ENCODE data around the gene SPDYE3.
"Not testable (repeated sequence)": the region's sequence is repeated elsewhere in the genome, so short reads cannot be mapped to it uniquely, and the experiment has no call there.

SPDYE3 gene

DNA sequence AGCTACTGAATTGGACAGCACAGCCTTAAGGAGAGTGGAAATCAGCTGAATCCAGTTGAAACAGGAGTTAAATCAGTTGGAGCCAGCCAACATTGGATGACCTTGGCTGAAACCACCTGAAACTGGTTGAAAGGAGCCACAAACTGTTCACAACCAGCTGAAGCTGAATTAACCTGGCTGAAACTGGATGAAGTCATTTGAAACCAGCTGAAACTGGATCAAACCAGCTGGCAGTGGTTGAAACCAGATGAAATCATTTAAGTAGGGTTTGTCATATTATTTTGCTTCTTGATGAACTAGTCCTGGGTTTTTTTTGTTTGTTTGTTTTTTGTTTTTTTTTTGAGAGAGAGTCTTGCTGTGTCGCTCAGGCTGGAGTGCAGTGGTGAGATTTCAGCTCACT is 15.3 kb upstream of the SPDYE3 start:
- DNase-seq = not testable (repeated sequence)

DNA sequence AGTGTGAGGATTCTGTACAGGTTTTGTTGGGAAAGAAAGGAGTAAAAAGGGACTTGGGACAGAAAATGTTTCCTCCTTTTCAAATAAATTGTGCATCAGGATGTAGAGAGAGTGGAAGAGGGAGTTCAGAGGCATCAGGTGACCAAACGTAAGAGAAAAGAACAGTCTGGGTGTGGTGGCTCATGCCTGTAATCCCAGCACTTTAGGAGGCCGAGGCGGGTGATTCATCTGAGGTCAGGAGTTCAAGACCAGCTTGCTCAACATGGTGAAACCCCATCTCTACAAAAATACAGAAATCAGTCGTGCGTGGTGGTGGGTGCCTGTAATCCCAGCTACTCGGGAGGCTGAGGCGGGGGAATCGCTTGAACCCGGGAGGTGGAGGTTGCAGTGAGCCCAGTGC is 12.2 kb upstream of the SPDYE3 start:
- not testable (repeated sequence) for DNase-seq

DNA sequence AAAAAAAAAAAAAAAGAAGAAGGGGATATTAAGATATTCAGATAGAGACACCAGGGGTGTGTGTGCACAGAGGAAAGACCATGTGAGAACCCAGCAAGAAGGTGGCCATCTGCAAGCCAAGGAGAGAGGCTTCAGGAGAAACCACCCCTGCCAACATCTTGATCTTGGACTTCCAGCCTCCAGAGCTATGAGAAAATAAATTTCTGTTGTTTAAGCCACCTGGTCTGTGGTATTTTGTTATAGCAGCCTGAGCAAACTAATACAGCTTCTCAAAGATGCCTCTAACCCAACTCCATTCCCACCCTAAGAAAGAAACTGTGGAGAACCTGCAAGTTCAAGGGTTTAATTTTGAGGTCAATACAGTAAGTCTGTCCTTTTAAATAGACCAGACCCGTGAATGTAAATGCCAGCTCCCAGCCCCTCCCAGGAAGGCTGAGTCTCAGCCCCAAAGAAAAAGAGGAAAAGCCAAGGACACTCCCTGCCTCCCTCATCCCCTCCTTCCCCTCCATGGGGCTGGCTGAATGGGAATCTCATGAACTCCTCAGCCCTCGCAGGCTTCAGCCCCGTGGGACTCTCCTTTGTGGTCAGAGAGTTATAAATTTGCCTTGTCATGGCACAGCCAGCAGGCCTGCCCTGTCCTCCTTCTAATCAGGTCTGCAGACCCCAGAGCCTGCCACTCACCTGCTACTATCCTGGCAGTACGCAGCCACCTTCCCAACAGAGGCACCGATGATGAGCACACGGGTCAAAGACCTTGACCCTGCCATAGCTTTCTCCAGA is 9.5 kb upstream of the SPDYE3 start:
- DNase-seq = not testable (repeated sequence)

DNA sequence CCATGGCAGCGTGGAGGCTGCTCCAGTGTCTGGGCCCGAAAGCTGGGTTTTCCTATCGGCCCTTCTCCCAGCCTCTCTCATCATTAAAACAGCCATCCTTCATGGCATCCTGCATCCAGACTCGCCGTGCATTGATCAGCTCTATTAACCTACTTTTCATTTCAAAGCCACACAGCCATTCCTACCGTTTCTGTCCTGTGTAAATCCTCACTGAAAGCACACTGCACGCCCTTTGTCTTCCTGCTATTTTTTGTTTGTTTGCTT is 8.9 kb upstream of the SPDYE3 start:
- not testable (repeated sequence) for DNase-seq

DNA sequence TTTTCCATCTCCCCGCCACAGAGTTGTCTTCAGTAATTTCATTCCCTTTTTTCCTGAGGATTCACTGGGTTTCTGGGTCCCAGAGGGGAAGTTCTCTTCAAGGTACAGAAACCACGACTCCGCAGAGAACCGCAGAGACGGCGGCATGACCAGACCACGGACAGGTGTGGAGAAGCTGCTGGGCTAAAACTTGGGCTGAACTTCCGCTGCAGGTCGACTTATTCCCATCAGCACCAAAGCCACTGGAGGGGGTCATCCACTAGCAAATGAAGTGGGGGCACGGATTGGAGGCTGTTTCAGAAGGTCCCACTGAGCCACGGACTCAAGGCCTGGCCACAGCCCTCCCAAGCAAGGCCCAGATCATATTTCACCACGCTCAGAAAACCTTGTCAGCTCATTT is 3.0 kb upstream of the SPDYE3 start:
- DNase-seq = not testable (repeated sequence)

DNA sequence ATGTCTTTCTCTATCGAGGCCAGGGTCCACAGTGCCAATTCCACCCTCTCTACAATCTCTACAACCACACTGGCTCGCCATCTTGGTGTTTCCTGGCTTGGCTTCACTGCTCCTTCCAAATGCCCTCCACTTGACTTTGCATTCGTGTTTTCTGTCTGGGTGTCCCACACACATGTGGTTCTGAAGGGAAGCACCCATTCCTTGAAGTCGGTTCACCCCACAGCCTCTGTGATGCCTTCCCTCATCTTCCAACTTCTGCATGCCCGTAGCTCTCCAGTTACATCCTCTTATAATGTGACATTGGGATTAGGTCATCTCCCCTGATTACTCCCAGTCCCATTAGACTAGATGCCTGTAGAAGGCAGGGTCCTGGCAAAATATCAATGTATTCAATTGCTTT is 10.8 kb downstream of the SPDYE3 start:
- DNase-seq = not testable (repeated sequence)

DNA sequence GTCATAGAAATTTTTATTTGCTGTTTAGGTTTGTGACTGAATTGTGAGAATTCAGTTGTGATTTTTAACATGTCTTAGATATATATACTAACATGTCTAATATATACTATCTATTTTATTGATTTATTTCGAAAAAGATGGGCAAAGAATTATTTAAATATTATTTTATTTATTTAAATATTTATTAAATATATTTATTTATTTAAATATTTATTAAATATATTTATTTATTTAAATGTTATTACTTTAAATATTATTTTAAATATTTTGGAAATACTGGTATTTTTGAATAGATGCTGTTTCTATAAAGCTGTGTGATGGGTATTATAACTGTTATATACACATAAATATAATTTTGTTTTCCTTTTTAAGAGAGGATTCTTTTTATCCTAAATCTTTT is 14.1 kb downstream of the SPDYE3 start:
- DNase-seq = not testable (repeated sequence)

DNA sequence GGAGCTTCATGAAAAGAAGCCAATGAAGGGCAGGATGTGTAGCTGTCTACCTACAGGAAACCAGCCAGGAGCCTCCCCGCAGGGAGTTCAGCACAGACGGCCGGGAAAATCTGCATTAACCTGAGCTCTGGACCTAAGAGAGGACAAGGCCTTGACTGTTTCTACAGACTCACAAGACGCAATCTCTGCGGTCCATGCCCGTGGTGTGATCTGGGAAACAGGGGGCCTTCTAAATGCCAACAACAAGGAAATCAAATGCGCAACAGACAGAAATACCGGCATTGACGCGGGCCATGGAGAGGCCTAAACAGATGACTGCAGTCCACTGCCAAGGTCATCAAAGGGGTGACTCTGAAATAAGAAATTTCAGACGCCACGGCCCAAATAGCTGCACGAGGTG is 16.7 kb downstream of the SPDYE3 start:
- not testable (repeated sequence) for DNase-seq

DNA sequence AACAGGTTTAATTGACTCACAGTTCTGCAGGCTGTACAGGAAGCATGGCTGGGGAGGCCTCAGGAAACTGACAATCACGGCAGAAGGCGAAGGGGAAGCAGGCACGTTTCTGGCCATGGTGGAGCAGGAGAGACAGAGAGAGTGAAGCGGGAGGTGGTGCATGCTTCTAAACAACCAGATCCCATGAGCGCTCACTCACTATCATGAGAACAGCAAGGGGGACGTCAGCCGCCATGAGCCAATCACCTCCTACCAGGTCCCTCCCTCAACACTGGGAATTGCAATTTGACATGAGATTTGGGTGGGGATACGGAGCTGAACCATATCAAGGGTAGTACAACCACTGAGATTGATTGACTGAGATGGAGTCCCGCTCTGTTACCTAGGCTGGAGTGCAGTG is 18.2 kb downstream of the SPDYE3 start:
- DNase-seq = not testable (repeated sequence)

DNA sequence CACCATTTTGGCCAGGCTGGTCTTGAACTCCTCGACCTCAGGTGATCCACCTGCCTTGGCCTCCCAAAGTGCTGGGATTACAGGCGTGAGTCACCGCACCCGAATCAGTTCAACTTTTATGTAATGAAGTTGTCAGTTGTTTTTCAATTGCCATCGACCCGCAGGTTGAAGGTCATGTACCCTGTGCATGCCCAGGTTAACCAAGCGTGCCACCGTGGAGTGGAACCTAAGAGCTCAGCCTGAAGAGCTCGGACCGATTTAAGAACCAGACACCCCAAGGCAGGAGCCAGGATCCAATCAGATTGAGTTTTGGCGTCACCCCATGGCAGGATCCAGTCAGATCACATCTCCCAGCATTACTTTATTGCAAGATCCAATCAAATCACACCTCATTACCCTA is 19.4 kb downstream of the SPDYE3 start:
- DNase-seq = not testable (repeated sequence)

DNA sequence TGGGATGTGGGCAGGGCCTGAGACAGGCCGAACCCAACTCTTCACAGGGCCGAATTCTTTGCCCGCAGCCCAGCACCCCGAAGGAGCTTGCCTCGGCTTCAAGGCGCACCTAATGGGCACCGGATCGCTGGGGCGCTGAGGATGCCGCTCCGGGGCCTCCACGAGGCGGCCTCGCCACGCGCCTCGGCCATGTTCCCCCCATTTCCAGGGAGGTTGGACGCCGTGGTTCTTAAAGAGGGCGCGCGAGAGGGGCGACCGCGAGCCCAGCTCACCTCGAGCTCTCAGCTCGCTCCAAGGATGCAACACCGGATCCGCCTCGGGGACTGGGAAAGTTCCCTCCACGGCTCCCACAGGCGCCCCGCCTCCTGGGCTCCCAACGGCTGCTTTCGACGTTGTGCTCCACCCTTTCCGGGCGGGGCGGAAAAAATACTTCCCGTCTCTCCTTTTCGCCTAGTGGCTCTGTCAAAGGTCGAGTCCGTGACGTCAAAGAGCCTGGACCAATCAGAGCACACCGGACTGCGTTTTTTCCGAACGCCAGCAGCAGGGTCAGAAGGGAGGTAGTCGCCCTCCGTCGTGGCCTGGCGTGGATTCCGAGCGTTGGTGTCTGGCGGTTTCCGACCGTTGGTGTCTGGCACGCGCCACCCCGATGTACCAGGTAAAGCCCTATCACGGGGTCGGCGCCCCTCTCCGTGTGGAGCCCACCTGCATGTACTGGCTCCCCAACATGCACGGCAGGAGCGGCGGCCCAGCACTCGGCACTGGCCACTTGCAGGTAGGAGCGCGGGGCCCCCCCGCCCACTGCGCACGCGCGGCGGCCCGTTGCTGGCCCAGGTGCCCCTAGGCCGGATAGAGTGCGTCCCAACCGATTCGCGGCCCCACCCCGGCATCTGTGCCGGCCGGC is 28.3 kb downstream of the SPDYE3 start:
- DNase-seq = peak; percentile 82

DNA sequence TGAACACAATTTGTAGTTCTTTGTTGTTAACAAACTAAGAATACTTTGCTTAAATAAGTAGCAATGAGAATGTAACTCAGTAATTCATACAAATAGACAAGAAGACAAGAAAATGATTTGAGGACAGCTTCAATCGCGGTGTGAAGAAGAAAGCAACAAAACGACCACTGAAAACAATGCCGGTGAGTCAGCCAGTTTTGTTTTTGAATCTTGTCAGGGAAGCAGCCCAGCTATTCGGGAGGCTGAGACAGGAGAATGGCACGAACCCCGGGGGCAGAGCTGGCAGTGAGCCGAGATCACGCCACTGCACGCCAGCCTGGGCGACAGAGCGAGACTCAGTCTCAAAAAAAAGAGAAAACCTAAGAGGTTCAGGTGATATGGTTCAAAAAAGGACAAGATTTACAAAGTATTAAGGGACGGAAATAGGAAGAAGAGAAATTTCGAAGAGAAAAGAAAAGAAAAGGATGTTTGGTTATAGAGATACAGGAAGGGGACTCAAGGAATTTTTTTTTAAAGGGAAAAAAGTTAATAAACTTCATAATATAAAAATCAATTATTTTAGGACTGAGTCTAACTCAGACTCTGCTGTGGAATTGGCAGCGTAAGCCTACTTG is 30.7 kb downstream of the SPDYE3 start:
- not testable (repeated sequence) for DNase-seq

DNA sequence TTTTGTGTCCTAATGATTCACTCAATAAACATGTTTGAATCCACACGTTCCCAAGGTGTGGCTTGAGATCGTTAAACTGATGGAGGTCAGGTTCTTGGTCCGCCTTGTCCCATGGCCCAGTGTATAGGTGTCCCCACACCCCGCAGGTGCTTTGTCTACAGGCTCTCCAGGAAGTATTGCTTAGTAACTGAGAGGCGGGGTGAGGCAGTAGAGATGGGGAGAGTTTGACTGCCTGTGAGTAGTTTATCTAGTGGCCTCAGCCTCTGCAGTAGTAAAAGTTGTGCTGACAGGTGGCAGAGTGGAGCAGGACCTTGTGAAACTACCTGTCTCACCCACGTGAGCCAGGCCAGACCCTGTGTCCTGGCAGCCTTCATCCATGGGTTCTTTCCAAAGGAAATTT is 33.8 kb downstream of the SPDYE3 start:
- not testable (repeated sequence) for DNase-seq

DNA sequence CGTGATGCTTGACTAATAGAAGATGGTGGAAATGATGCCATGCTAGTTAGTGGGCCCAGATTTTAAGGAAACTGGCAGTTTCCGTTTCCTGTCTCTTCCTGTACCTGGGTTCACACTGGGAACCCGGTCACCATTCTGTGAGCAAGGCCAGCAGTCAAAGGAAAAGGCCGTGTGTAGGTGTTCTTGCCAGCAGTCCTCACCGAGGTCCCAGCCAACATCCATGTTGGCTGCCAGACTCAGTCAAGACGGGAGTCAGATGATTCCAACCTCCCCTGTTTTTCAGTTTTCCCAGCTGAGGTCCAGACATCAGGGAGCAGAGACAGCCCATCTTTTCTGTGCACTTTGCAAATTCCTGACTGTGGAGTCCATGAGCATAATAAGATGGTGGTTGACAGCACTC is 35.3 kb downstream of the SPDYE3 start:
- DNase-seq = no peak

DNA sequence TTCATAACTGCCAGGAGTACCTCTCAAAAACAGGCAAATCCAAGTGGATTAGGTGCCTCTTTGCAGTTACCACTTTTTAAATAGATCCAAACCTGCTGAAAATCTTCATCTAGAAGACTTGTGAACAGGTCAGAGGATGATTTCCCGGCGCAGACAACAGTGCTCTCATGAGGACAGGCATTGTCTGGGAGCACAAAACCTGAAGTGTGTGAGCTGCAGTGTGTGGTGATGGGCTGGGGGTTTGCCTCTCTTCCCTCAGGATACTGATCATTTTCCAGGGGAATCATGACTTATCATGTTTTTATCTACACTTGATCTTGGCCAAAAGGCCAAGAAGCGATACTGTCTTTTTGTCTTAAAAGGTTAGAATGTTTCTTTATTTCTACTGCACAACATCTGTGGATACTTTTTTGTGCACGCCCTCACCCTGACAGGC is 36.6 kb downstream of the SPDYE3 start:
- not testable (repeated sequence) for DNase-seq

DNA sequence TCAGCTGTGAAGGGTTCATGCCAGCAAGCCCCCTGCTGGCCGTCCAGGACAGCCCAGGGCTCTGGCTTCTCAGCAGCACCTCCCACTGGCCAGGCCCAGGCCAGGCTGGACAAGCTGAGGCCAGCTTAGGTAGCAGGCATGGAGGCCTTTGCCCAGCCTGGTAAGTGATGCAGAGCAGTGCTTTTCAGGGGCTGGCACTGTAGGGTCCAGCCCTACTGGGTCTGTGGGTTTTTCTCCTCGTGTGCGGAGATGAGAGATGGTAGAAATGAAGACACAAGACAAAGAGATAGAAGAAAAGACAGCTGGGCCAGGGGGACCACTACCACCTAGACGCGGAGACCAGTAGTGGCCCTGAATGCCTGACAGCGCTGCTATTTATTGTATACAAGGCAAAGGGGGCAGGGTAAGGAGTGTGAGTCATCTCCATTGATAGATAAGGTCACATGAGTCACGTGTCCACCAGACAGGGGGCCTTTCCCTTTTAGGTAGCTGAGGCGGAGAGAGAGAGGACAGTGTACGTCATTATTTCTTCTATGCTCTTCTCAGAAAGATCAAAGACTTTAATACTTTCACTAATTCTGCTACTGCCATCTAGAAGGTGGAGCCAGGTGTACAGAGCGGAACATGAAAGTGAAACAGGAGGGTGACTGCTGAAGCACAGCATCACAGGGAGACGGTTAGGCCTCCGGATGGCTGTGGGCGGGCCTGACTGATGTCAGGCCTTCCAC is 37.2 kb downstream of the SPDYE3 start:
- DNase-seq = peak; percentile 3

DNA sequence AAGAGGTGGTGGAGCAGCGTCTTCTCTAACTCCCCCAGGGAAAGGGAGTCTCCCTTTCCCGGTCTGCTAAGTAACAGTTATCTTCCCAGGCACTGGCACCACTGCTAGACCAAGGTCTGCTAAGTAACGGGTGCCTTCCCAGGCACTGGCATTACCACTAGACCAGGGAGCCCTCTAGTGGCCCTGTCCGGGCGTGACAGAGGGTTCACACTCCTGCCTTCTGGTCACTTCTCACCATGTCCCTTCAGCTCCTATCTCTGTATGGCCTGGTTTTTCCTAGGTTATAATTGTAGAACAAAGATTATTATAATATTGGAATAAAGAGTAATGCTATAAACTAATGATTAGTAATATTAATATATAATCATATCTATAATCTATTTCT is 37.8 kb downstream of the SPDYE3 start:
- peak; percentile 19 for DNase-seq

DNA sequence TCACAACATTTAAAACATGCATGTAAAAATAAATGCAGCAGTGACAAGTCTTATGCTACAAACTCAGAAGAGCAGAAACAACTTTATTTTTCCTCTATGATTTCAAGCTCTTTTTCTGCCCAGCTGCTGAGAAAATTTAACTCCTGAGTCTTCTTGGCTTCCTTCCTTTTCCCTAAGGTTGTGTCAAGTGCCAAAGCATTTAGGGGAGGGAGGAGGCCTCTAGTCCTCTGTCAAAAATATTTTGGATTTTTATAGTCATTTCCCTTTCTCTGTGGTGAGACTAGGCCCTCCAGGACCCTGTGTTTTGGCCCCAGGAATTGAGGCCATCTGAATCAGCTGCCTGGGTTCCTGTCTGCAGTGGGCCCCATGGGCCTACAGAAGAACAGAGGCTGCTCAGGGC is 39.4 kb downstream of the SPDYE3 start:
- DNase-seq = no peak

DNA sequence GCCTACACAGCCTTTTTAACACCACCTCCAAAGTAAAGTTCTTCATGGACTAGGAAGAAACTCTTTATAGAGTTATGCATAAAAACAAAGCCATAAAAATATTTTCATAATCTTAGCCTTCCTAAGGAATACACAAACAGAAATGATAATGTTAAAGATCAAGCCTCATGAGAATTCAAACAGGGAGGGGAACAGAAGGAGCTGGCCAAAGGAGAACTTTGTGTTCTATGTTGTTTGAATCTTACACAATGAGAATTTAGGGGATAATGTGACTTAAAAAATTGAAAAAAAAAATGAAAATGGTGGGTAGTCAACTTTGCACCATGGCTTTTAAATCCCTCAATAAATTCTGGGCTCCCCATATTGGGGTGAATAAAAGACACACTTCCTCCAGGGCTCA is 41.3 kb downstream of the SPDYE3 start:
- no peak for DNase-seq

DNA sequence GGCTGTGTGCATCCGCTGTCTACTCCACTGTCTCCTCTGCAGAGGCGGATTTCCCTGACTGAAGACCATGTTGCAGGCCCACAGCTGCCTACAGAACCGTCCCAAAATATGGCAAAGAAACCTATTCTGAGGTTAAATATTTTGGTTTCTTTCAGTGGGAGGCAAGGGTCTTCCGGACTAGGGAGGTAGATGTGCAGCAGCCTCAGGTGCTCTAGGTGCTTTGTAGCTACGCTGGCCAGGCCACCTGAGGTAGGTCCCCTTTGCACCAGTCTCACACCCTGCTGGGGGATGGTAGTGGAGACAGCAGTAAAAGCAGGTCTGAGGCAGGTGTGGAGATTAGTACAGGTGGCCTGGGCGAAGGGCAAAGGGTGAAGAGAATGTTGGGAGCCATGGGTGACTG is 42.3 kb downstream of the SPDYE3 start:
- no peak for DNase-seq

DNA sequence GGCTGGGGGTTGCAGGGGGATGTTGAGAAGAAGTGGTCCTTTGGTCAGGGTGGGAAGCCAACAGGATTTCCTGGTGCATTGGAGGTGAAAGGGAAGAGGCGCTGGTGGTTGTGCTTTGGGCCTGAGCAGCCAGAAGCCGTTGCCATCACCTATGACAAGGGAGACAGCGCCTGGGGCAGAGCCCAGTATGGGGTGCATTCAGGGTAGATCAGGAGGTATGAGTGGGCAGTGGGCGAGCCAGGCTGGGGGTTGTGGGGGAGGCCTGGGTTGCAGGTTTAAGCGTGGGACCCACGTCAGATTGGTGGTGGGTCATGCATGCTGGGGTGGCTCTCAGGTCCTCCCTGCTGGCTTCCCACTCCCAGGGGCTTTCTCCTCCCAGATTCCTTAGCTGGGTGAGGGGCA is 44.2 kb downstream of the SPDYE3 start:
- no peak for DNase-seq

DNA sequence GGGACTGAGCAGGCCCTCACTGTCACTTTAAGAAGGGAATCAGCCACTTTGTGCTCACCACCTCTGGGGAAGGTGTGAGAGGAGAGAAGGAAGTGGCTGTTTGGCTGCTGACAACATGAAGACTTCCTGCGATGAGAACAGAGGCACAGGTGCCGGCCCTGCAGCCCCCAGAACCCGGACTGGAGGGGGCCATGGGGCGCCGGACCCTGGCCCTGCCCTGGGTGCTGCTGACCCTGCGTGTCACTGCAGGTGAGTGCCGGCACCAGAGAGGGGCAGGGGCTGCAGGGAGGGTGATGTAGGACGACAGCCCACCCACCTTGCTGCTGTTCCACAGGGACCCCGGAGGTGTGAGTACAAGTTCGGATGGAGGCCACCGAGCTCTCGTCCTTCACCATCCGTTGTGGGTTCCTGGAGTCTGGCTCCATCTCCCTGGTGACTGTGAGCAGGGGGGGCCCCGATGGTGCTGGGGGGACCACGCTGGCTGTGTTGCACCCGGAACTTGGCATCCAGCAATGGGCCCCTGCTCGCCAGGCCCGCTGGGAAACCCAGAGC is 44.8 kb downstream of the SPDYE3 start:
- not testable (repeated sequence) for DNase-seq

Data from NCI-H1105 (cell line).